Hematopoietic multipotent progenitor cell treated with erythropoietin and hydrocortisone succinate and interleukin-3 and kit ligand, for 6 days (in vitro differentiated cells): ENCODE measurements around the gene TRPC4AP.
A peak's percentile ranks its signal among the peaks of the same experiment; 100 is the strongest.

Source experiments
- DNase-seq: peaks from one replicate; pipeline ENCODE4 v3.0.0-alpha.2; 2015

Gene TRPC4AP

GRCh38 chr20:34986311-34987287 lies 106.0 kb downstream of the TRPC4AP start:
- DNase-seq, result no peak

- no peak for DNase-seq
These were observed 106.9 kb downstream of the TRPC4AP start for GRCh38 chr20:34985461-34986310.

GRCh38 chr20:34984756-34985261 lies 107.8 kb downstream of the TRPC4AP start:
- no peak for DNase-seq

GRCh38 chr20:34983995-34984735 lies 108.4 kb downstream of the TRPC4AP start:
- peak; percentile 29 for DNase-seq

- DNase-seq, result no peak
These were observed 109.4 kb downstream of the TRPC4AP start for GRCh38 chr20:34983089-34983820.

GRCh38 chr20:34982270-34983088 lies 110.1 kb downstream of the TRPC4AP start:
- no peak for DNase-seq

GRCh38 chr20:34980543-34981233 lies 111.9 kb downstream of the TRPC4AP start:
- DNase-seq, result no peak

- peak; percentile 56 for DNase-seq
These were observed 113.0 kb downstream of the TRPC4AP start for GRCh38 chr20:34979366-34980153.

- no peak for DNase-seq
These were observed 114.4 kb downstream of the TRPC4AP start for GRCh38 chr20:34978092-34978744.

GRCh38 chr20:34977365-34978091 lies 115.1 kb downstream of the TRPC4AP start:
- DNase-seq, result no peak

GRCh38 chr20:34976286-34976685 lies 116.3 kb downstream of the TRPC4AP start:
- no peak for DNase-seq

GRCh38 chr20:34974246-34974645 lies 118.4 kb downstream of the TRPC4AP start:
- DNase-seq, result no peak

GRCh38 chr20:34971561-34972235 lies 120.9 kb downstream of the TRPC4AP start:
- no peak for DNase-seq

- DNase-seq, result no peak
These were observed 121.6 kb downstream of the TRPC4AP start for GRCh38 chr20:34970846-34971560.

- no peak for DNase-seq
These were observed 122.3 kb downstream of the TRPC4AP start for GRCh38 chr20:34970193-34970840.

- no peak for DNase-seq
These were observed 124.4 kb downstream of the TRPC4AP start for GRCh38 chr20:34968042-34968775.
